Hematopoietic multipotent progenitor cell treated with erythropoietin and hydrocortisone succinate and interleukin-3 and kit ligand, for 15 days (in vitro differentiated cells): ENCODE measurements around the gene PRKCI.
"Not testable (repeated sequence)": the region's sequence is repeated elsewhere in the genome, so short reads cannot be mapped to it uniquely, and the experiment has no call there.

Source experiments
- DNase-seq: peaks from one replicate; pipeline ENCODE4 v3.0.0-alpha.2; 2015; ENCODE audit warnings: low spot score

PRKCI gene

GRCh38 chr3:170221924-170222646, at the start of gene PRKCI:
Gene PRKCI, plus strand, starts transcription at chr3:170222424. Its CDS starts 246 bp downstream, at chr3:170222670.
- DNase-seq = peak; percentile 93

GRCh38 chr3:170178651-170179050, 43.6 kb upstream of the PRKCI start:
- no peak for DNase-seq

- no peak for DNase-seq
Observed at GRCh38 chr3:170179432-170179831, 42.8 kb upstream of the PRKCI start.

- peak; percentile 48 for DNase-seq
Observed at GRCh38 chr3:170180079-170180907, 41.9 kb upstream of the PRKCI start.

GRCh38 chr3:170180908-170181885, 41.0 kb upstream of the PRKCI start, which contains the start of gene PHC3:
Gene PHC3, minus strand, starts transcription at chr3:170181733. Its CDS starts 18 bp downstream, at chr3:170181715.
- peak; percentile 85 for DNase-seq

GRCh38 chr3:170189398-170190256, 32.6 kb upstream of the PRKCI start:
- DNase-seq = no peak

GRCh38 chr3:170195759-170196158, 26.5 kb upstream of the PRKCI start:
- not testable (repeated sequence) for DNase-seq

GRCh38 chr3:170196833-170197232, 25.4 kb upstream of the PRKCI start:
- DNase-seq = no peak

- DNase-seq = no peak
Observed at GRCh38 chr3:170200987-170201386, 21.2 kb upstream of the PRKCI start.

- DNase-seq = no peak
Observed at GRCh38 chr3:170201527-170201926, 20.7 kb upstream of the PRKCI start.

GRCh38 chr3:170203457-170203856, 18.8 kb upstream of the PRKCI start:
- no peak for DNase-seq

- no peak for DNase-seq
Observed at GRCh38 chr3:170204023-170204472, 18.2 kb upstream of the PRKCI start.

- no peak for DNase-seq
Observed at GRCh38 chr3:170204509-170204908, 17.7 kb upstream of the PRKCI start.

GRCh38 chr3:170205302-170205701, 16.9 kb upstream of the PRKCI start:
- no peak for DNase-seq

GRCh38 chr3:170206164-170206762, 16.0 kb upstream of the PRKCI start:
- not testable (repeated sequence) for DNase-seq

- DNase-seq = no peak
Observed at GRCh38 chr3:170207717-170208116, 14.5 kb upstream of the PRKCI start.

GRCh38 chr3:170211668-170212067, 10.6 kb upstream of the PRKCI start:
- no peak for DNase-seq

GRCh38 chr3:170219850-170220249, 2.4 kb upstream of the PRKCI start:
- DNase-seq = no peak

- DNase-seq = no peak
Observed at GRCh38 chr3:170220871-170221270, 1.4 kb upstream of the PRKCI start.
